ENCODE data around the gene SRL.

The SRL gene

GRCh38 chr16:4241928-4242283 lies at the start of gene SRL:
SRL (minus strand) TSS chr16:4242080; CDS start chr16:4242067, 13 bp downstream.
- in situ Hi-C loops (cut with MboI; ENCODE audit: low sequenced_read_pairs) = no loop called here

- in situ Hi-C loops (cut with MboI; ENCODE audit: low sequenced_read_pairs) = no loop called here
Observed at GRCh38 chr16:4290236-4290830, 48.5 kb upstream of the SRL start.

- in situ Hi-C loops (cut with MboI; ENCODE audit: low sequenced_read_pairs) = no loop called here
Observed at GRCh38 chr16:4288148-4288921, 46.5 kb upstream of the SRL start.

GRCh38 chr16:4285167-4285566 lies 43.3 kb upstream of the SRL start:
- in situ Hi-C loops (cut with MboI; ENCODE audit: low sequenced_read_pairs) = no loop called here

GRCh38 chr16:4283939-4284338 lies 42.1 kb upstream of the SRL start:
- in situ Hi-C loops (cut with MboI; ENCODE audit: low sequenced_read_pairs) = no loop called here

DNA sequence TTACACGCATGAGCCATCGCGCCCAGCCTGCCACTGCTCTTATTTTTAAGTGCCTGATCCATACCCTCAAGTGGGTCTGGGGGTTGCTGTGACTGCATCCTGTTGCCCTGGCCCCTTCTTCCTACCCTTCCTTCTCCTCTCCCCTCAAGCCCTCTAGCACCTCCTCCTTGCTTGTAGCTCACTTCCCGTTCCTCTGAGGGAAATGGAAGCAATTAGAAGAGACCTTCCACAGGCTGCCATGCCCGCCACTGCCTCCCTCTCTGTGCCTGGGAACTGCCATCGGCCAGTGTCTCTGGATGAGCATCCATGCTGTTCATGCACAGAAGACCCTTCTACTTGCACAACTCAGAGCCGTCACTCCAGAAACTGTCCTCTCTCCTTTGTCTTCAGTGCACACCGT lies 41.6 kb upstream of the SRL start:
- in situ Hi-C loops (cut with MboI; ENCODE audit: low sequenced_read_pairs) = no loop called here

DNA sequence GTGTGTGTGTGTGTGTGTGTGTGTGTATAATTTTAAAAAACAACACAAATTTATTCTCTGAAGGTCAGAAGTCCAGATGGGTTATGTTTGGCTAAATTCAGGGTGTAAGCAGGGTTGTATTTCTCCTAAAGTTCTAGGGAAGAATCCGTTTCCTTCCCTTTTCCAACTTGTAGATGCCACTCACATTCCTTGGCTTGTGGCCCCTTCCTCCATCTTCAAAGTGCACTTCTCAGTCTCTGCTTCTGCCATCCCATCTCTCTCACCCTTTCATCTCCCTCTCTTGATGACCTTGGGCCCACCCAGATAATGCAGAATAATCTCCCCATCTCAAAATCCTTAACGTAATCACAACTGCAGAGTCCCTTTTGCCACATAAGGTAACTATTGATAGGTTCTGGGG lies 38.7 kb upstream of the SRL start:
- in situ Hi-C loops (cut with MboI; ENCODE audit: low sequenced_read_pairs) = no loop called here

GRCh38 chr16:4277987-4278513 lies 36.2 kb upstream of the SRL start:
- in situ Hi-C loops (cut with MboI; ENCODE audit: low sequenced_read_pairs) = no loop called here

- in situ Hi-C loops (cut with MboI; ENCODE audit: low sequenced_read_pairs) = no loop called here
Observed at GRCh38 chr16:4275861-4276260, 34.0 kb upstream of the SRL start.

GRCh38 chr16:4273858-4274311 lies 32.0 kb upstream of the SRL start:
- in situ Hi-C loops (cut with MboI; ENCODE audit: low sequenced_read_pairs) = no loop called here

GRCh38 chr16:4272114-4272956 lies 30.5 kb upstream of the SRL start:
- in situ Hi-C loops (cut with MboI; ENCODE audit: low sequenced_read_pairs) = no loop called here

- in situ Hi-C loops (cut with MboI; ENCODE audit: low sequenced_read_pairs) = no loop called here
Observed at GRCh38 chr16:4271176-4272113, 29.6 kb upstream of the SRL start.

DNA sequence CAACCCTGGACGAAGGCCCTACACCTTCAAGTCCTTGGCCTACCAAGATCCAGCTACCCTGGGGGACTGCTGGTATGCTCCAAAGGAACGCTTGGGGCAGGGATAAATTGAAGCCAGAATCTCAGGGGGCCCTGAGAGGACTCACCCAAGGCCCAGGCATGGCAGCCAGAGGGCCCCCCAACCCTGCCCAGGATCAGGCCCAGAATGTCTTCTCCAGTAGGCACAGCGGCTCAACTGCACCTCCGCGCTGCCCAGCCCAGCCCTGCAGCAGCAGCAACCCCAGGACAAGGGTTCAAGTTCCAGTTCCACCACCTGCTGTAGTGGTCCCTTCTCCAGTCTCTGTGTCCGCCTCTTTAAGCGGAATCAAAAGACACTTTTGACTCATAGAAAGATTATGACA lies 28.7 kb upstream of the SRL start:
- in situ Hi-C loops (cut with MboI; ENCODE audit: low sequenced_read_pairs) = no loop called here

- in situ Hi-C loops (cut with MboI; ENCODE audit: low sequenced_read_pairs) = no loop called here
Observed at GRCh38 chr16:4270091-4270490, 28.2 kb upstream of the SRL start.

DNA sequence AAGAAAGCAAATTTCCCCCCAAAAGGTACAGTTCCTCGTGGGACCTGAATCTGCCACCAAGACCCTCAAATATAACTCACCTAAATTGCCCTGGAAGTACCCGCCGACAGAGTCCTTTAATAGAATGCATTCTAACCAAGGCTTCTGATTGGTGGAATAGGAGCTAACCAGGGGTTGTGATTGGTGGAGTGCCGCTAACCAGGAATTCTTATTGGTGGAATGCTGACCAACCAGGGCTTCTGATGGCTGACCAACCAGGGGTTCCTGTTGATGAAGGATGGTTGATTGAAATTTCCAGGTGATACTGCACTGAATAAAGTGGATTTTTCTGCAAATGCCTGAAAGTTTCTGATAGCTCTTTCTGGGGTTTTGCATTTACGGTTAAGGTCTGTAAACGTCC lies 24.5 kb upstream of the SRL start:
- in situ Hi-C loops (cut with MboI; ENCODE audit: low sequenced_read_pairs) = no loop called here

- in situ Hi-C loops (cut with MboI; ENCODE audit: low sequenced_read_pairs) = no loop called here
Observed at GRCh38 chr16:4265676-4266075, 23.8 kb upstream of the SRL start.

GRCh38 chr16:4264546-4264945 lies 22.7 kb upstream of the SRL start:
- in situ Hi-C loops (cut with MboI; ENCODE audit: low sequenced_read_pairs) = no loop called here

- in situ Hi-C loops (cut with MboI; ENCODE audit: low sequenced_read_pairs) = no loop called here
Observed at GRCh38 chr16:4263504-4264436, 21.9 kb upstream of the SRL start.

- in situ Hi-C loops (cut with MboI; ENCODE audit: low sequenced_read_pairs) = no loop called here
Observed at GRCh38 chr16:4262303-4262835, 20.5 kb upstream of the SRL start.
